HG03378 (cell line): Measurements from ENCODE around the gene KLF8.
A peak's percentile ranks its signal among the peaks of the same experiment; 100 is the strongest.
"Not testable (repeated sequence)": the region's sequence is repeated elsewhere in the genome, so short reads cannot be mapped to it uniquely, and the experiment has no call there.

Experiments used
- ATAC-seq: cut with Tn5 transposase; IDR thresholded peaks from one replicate; pipeline ENCODE4 v1.9.1; 2021; ENCODE audit warnings: mild to moderate bottlenecking, moderate library complexity; ENCODE audit not compliant: unreplicated experiment

KLF8 gene

GRCh38 chrX:56232221-56233082, at the start of gene KLF8:
Gene KLF8, plus strand, starts transcription at chrX:56232356. Its CDS starts 979 bp downstream, at chrX:56233335.
- peak; percentile 51 for ATAC-seq

- ATAC-seq: not testable (repeated sequence)
These were observed 25.2 kb upstream of the KLF8 start for GRCh38 chrX:56206945-56207344.

- ATAC-seq: no peak
These were observed 20.5 kb upstream of the KLF8 start for GRCh38 chrX:56211701-56212100.

GRCh38 chrX:56216332-56216731, 15.8 kb upstream of the KLF8 start:
- ATAC-seq: no peak

GRCh38 chrX:56219700-56220099, 12.5 kb upstream of the KLF8 start:
- ATAC-seq: no peak

- no peak for ATAC-seq
These were observed 11.1 kb upstream of the KLF8 start for GRCh38 chrX:56221101-56221500.

- no peak for ATAC-seq
These were observed 9.6 kb upstream of the KLF8 start for GRCh38 chrX:56222473-56223000.

- ATAC-seq: no peak
These were observed 5.2 kb upstream of the KLF8 start for GRCh38 chrX:56226980-56227379.

- no peak for ATAC-seq
These were observed 3.2 kb upstream of the KLF8 start for GRCh38 chrX:56228914-56229313.

GRCh38 chrX:56231537-56232090, 542 bp upstream of the KLF8 start:
- no peak for ATAC-seq

- no peak for ATAC-seq
These were observed 944 bp downstream of the KLF8 start for GRCh38 chrX:56233100-56233499.

- peak; percentile 88 for ATAC-seq
These were observed 1.5 kb downstream of the KLF8 start for GRCh38 chrX:56233682-56234081.

GRCh38 chrX:56248492-56248891, 16.3 kb downstream of the KLF8 start:
- peak; percentile 83 for ATAC-seq

GRCh38 chrX:56253832-56254703, 21.9 kb downstream of the KLF8 start:
- no peak for ATAC-seq

- peak; percentile 95 for ATAC-seq
These were observed 36.7 kb downstream of the KLF8 start for GRCh38 chrX:56268888-56269287.

GRCh38 chrX:56278692-56279091, 46.5 kb downstream of the KLF8 start:
- no peak for ATAC-seq

GRCh38 chrX:56279863-56280262, 47.7 kb downstream of the KLF8 start:
- no peak for ATAC-seq

GRCh38 chrX:56281789-56282188, 49.6 kb downstream of the KLF8 start:
- no peak for ATAC-seq

- no peak for ATAC-seq
These were observed 52.1 kb downstream of the KLF8 start for GRCh38 chrX:56284269-56284668.

GRCh38 chrX:56288608-56289007, 56.5 kb downstream of the KLF8 start:
- no peak for ATAC-seq

- ATAC-seq: no peak
These were observed 57.3 kb downstream of the KLF8 start for GRCh38 chrX:56289449-56289848.
